GM12892 (cell line): ENCODE data around the gene GCLM.

Experiments
- POLR2A ChIP-seq: IDR thresholded peaks from 2 replicates; pipeline ENCODE4 v1.6.1; 2011; ENCODE audit warnings: low read depth, low read length, control low read depth
- TAF1 ChIP-seq: IDR thresholded peaks from 2 replicates; pipeline ENCODE4 v1.6.1; 2011; ENCODE audit warnings: low read depth, mild to moderate bottlenecking, control low read depth, low read length, borderline replicate concordance

DNA sequence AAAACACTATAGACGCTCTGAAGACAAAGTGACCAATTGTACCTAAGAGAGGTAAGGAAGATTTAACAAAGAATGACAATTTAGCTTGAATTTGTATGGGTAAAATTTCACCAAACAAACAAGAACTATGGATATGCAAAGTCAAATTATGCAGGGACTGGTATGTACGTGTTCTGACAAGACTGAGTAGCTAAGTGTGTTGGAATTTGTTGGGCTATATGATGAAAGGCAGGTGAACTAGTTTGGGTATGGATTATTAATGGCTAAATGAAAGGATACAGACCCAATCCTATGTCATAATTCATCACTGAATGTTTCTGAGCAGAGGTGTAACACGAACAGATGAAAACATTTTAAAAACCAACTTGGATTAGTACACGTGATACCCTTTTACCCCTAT is 37.9 kb downstream of the GCLM start:
- TF ChIP-seq TAF1, result no peak
- TF ChIP-seq POLR2A, result no peak
